Liver (tissue), 9 donors: ENCODE results near the gene MTRF1. TPM values are rescaled to one million over a fixed set of nuclear protein-coding genes. Genes with fewer than 3 reads are reported as not detected.

Experiments used
- DNase-seq: peaks from one replicate; pipeline ENCODE4 v3.0.0-alpha.2; 2017; ENCODE audit warnings: low spot score
- H3K27ac ChIP-seq, 2 donors: one replicate each; pipeline ENCODE4 v1.7.0; 2013; ENCODE audit warnings: inconsistent platforms in 2 of 2, low read length in 2 of 2, control low read depth in 1 of 2, low read depth in 1 of 2, mild to moderate bottlenecking in 1 of 2
- H3K27me3 ChIP-seq, 4 donors: one replicate each; pipeline versions ENCODE4 v1.6.1 to v1.7.0; 2013; ENCODE audit warnings: low read length in 3 of 4, inconsistent platforms in 1 of 4, mild to moderate bottlenecking in 1 of 4, moderate library complexity in 1 of 4; ENCODE audit not compliant: control insufficient read depth in 4 of 4, insufficient read depth in 4 of 4
- H3K36me3 ChIP-seq, 4 donors: one replicate each; pipeline versions ENCODE4 v1.6.1 to v1.7.0; 2013; ENCODE audit warnings: low read length in 3 of 4, mild to moderate bottlenecking in 3 of 4, low read depth in 1 of 4, moderate library complexity in 1 of 4; ENCODE audit not compliant: control insufficient read depth in 4 of 4, insufficient read depth in 3 of 4
- H3K4me1 ChIP-seq, 4 donors: one replicate each; pipeline versions ENCODE4 v1.6.1 to v1.7.0; 2013; ENCODE audit warnings: low read length in 3 of 4, mild to moderate bottlenecking in 3 of 4, moderate library complexity in 1 of 4; ENCODE audit not compliant: control insufficient read depth in 4 of 4, insufficient read depth in 4 of 4
- H3K4me3 ChIP-seq, 3 donors: one replicate each; pipeline versions ENCODE4 v1.6.1 to v1.7.0; 2013; ENCODE audit warnings: low read length in 3 of 3, control low read depth in 1 of 3, low read depth in 1 of 3, mild to moderate bottlenecking in 1 of 3
- H3K9ac ChIP-seq, 2 donors: one replicate each; pipeline ENCODE4 v1.7.0; 2013; ENCODE audit warnings: low read length in 2 of 2, mild to moderate bottlenecking in 2 of 2, moderate library complexity in 2 of 2, control low read depth in 1 of 2, low read depth in 1 of 2
- H3K9me3 ChIP-seq, 4 donors: one replicate each; pipeline versions ENCODE4 v1.6.1 to v1.7.0; 2013; ENCODE audit warnings: low read length in 3 of 4; ENCODE audit not compliant: control insufficient read depth in 4 of 4
- ATF3 ChIP-seq: IDR thresholded peaks from 2 replicates; pipeline ENCODE4 v1.6.1; 2016; ENCODE audit warnings: antibody characterized with exemption
- EGR1 ChIP-seq, 2 donors: IDR thresholded peaks; 2 replicates each; pipeline ENCODE4 v1.6.1; 2016 to 2018; ENCODE audit warnings: antibody characterized with exemption in 2 of 2, low read depth in 2 of 2
- FOXA1 ChIP-seq: IDR thresholded peaks from 2 replicates; pipeline ENCODE4 v1.6.1; 2016; ENCODE audit warnings: antibody characterized with exemption
- GABPA ChIP-seq, 2 donors: IDR thresholded peaks in 1 of 2; conservative IDR thresholded peaks in 1 of 2; 2 replicates each; pipeline ENCODE4 v1.6.1; 2016; ENCODE audit warnings: antibody characterized with exemption in 2 of 2, mild to moderate bottlenecking in 1 of 2, moderate library complexity in 1 of 2
- HNF4G ChIP-seq: IDR thresholded peaks from 2 replicates; pipeline ENCODE4 v1.6.1; 2016; ENCODE audit warnings: antibody characterized with exemption
- JUND ChIP-seq, 2 donors: IDR thresholded peaks; 2 replicates each; pipeline ENCODE4 v1.6.1; 2016; ENCODE audit warnings: antibody characterized with exemption in 2 of 2
- MAX ChIP-seq: IDR thresholded peaks from 2 replicates; pipeline ENCODE4 v1.6.1; 2016; ENCODE audit warnings: antibody characterized with exemption
- NR2F2 ChIP-seq: IDR thresholded peaks from 2 replicates; pipeline ENCODE4 v1.6.1; 2016; ENCODE audit warnings: antibody characterized with exemption
- RAD21 ChIP-seq, 2 donors: IDR thresholded peaks; 2 replicates each; pipeline ENCODE4 v1.6.1; 2016; ENCODE audit warnings: antibody characterized with exemption in 2 of 2, mild to moderate bottlenecking in 2 of 2
- RXRA ChIP-seq, 2 donors: IDR thresholded peaks; 2 replicates each; pipeline ENCODE4 v1.6.1; 2017 to 2018; ENCODE audit warnings: antibody characterized with exemption in 2 of 2, mild to moderate bottlenecking in 1 of 2
- SP1 ChIP-seq: IDR thresholded peaks from 2 replicates; pipeline ENCODE4 v1.6.1; 2018; ENCODE audit warnings: antibody characterized with exemption, mild to moderate bottlenecking
- WGBS: extraction: QIAGEN DNeasy Blood & Tissue Kit; methylation state at CpG from one replicate; pipeline ENCODE4 v1.1.7; 2013; 5-methylcytosine and 5-hydroxymethylcytosine counted together
- polyA plus RNA-seq, 2 donors: library from polyadenylated mRNA; stranded (reverse) in 1 of 2; unstranded in 1 of 2; fragments of 200-250 nt in 1 of 2; fragments of >200 nt in 1 of 2; fragmentation: Nextera tagmentation in 1 of 2; extraction: Ambion mirVana in 1 of 2; gene quantifications; one replicate each; pipeline versions ENCODE4 v1.2.1 to v1.2.3, GENCODE V29; 2013 to 2015
- total RNA-seq, 2 donors: library from RNA; depleted of rRNA; stranded (reverse); fragments of >200 nt; gene quantifications; one replicate each; pipeline ENCODE4 v1.2.3, GENCODE V29; 2014
- TF ChIP-seq, protein P1 (sequence below): fragments of 150-350 bp; IDR thresholded peaks from 2 replicates; pipeline ENCODE4 v1.5.1; 2017; ENCODE audit warnings: improper control_type of control experiment, low read depth, low read length; ENCODE audit not compliant: missing input control
- TF ChIP-seq, protein P2 (sequence below): IDR thresholded peaks from 2 replicates; pipeline ENCODE4 v1.6.1; 2016; ENCODE audit warnings: antibody characterized with exemption, mild to moderate bottlenecking
- TF ChIP-seq, protein P3 (sequence below): IDR thresholded peaks from 2 replicates; pipeline ENCODE4 v1.6.1; 2016; ENCODE audit warnings: antibody characterized with exemption
- donor health status: healthy.
- donor health status: healthy.
- donor health status: healthy.
- donor health status: healthy.
- donor health status: healthy.

MTRF1 gene
- total and polyA plus RNA-seq, 4 donors, result 4.9 to 11.0 (median 9.9) TPM

DNA sequence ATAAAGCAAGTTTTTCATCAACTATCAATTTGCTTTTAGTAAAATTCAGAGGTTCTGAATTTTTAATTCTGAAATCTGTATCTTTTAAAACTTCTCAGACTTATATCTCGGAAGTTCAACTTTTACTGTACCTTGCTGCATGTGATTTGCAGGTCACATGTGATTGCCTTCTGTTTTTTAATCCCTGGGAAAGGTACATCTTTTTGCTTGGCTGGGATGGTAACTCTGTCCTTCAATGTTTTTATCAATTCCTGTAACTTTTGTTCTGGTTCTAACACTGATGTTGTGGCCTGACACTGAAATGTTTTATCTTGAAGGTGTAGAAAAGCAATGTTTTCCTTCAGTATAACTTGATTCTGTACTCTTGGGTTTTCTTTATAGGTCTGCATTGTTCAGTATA, 31.5 kb upstream of the MTRF1 start:
- no peak for DNase-seq
- TF ChIP-seq HNF4G (no peak), NR2F2 (no peak), RAD21 (IDR thresholded peaks at IDR 0.05) (no peak), SP1 (no peak), EGR1 (IDR thresholded peaks at IDR 0.05; ENCODE audit: low read depth in 2 of 2) (no peak), GABPA (IDR thresholded peaks at IDR 0.05 in 1 of 2, conservative IDR thresholded peaks at IDR 0.05 in 1 of 2) (no peak)
- TF ChIP-seq, protein P1, sequence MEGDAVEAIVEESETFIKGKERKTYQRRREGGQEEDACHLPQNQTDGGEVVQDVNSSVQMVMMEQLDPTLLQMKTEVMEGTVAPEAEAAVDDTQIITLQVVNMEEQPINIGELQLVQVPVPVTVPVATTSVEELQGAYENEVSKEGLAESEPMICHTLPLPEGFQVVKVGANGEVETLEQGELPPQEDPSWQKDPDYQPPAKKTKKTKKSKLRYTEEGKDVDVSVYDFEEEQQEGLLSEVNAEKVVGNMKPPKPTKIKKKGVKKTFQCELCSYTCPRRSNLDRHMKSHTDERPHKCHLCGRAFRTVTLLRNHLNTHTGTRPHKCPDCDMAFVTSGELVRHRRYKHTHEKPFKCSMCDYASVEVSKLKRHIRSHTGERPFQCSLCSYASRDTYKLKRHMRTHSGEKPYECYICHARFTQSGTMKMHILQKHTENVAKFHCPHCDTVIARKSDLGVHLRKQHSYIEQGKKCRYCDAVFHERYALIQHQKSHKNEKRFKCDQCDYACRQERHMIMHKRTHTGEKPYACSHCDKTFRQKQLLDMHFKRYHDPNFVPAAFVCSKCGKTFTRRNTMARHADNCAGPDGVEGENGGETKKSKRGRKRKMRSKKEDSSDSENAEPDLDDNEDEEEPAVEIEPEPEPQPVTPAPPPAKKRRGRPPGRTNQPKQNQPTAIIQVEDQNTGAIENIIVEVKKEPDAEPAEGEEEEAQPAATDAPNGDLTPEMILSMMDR, result no peak
- Histone ChIP-seq H3K27ac (no peak overlapping the region), H3K27me3 (no peaks in the 10 kb centered on the region), H3K4me3 (no peak overlapping the region), H3K4me1 (no peaks in the 10 kb centered on the region), H3K36me3 (no peaks in the 10 kb centered on the region), H3K9me3 (no peaks in the 10 kb centered on the region), H3K9ac (no peak overlapping the region)
- 99% methylated on average over 1 of the region's 1 CpG for WGBS

DNA sequence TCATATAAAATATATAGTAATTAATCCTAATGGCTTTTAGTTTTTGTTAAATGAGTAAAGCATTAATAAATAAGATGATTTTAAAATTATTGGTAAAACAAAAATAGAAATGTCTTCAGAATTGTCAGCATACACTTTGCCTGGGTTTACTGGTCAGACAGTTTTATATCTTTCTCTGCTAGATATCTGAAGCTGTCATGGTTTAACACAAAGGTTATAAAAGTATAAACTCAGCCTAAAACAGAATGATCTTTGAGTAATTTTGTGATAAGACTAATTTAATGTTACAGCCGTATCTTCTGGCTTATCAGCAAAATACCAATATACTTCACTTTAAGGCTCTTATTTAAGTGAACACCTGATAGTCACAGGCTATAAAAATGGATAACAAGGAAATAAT, 29.9 kb upstream of the MTRF1 start:
- H3K4me3 ChIP-seq, result no peak overlapping the region
- no peak overlapping the region for H3K27ac ChIP-seq
- WGBS, result 88% methylated on average over 1 of the region's 1 CpG
- H3K4me1 ChIP-seq, result no peaks in the 10 kb centered on the region
- no peak for TF ChIP-seq GABPA (IDR thresholded peaks at IDR 0.05 in 1 of 2, conservative IDR thresholded peaks at IDR 0.05 in 1 of 2)
- no peak for TF ChIP-seq ATF3
- no peak for TF ChIP-seq HNF4G
- TF ChIP-seq RXRA (IDR thresholded peaks at IDR 0.05), result no peak
- no peaks in the 10 kb centered on the region for H3K36me3 ChIP-seq
- H3K9me3 ChIP-seq, result no peaks in the 10 kb centered on the region
- H3K27me3 ChIP-seq, result no peaks in the 10 kb centered on the region
- DNase-seq, result no peak
- no peak overlapping the region for H3K9ac ChIP-seq

GRCh38 chr13:41291246-41291645, 27.9 kb upstream of the MTRF1 start:
- no peaks in the 10 kb centered on the region for H3K36me3 ChIP-seq

More at GRCh38 chr13:41291246-41291645, 27.9 kb upstream of the MTRF1 start:
- no peaks in the 10 kb centered on the region for H3K4me1 ChIP-seq
- H3K27me3 ChIP-seq, result no peaks in the 10 kb centered on the region
- H3K27ac ChIP-seq, result no peak overlapping the region
- H3K4me3 ChIP-seq, result no peak overlapping the region
- DNase-seq, result no peak
- TF ChIP-seq RXRA (IDR thresholded peaks at IDR 0.05) (no peak), FOXA1 (no peak), MAX (no peak), JUND (IDR thresholded peaks at IDR 0.05) (no peak)
- TF ChIP-seq, protein P2, sequence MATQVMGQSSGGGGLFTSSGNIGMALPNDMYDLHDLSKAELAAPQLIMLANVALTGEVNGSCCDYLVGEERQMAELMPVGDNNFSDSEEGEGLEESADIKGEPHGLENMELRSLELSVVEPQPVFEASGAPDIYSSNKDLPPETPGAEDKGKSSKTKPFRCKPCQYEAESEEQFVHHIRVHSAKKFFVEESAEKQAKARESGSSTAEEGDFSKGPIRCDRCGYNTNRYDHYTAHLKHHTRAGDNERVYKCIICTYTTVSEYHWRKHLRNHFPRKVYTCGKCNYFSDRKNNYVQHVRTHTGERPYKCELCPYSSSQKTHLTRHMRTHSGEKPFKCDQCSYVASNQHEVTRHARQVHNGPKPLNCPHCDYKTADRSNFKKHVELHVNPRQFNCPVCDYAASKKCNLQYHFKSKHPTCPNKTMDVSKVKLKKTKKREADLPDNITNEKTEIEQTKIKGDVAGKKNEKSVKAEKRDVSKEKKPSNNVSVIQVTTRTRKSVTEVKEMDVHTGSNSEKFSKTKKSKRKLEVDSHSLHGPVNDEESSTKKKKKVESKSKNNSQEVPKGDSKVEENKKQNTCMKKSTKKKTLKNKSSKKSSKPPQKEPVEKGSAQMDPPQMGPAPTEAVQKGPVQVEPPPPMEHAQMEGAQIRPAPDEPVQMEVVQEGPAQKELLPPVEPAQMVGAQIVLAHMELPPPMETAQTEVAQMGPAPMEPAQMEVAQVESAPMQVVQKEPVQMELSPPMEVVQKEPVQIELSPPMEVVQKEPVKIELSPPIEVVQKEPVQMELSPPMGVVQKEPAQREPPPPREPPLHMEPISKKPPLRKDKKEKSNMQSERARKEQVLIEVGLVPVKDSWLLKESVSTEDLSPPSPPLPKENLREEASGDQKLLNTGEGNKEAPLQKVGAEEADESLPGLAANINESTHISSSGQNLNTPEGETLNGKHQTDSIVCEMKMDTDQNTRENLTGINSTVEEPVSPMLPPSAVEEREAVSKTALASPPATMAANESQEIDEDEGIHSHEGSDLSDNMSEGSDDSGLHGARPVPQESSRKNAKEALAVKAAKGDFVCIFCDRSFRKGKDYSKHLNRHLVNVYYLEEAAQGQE, result no peak
- TF ChIP-seq, protein P3, sequence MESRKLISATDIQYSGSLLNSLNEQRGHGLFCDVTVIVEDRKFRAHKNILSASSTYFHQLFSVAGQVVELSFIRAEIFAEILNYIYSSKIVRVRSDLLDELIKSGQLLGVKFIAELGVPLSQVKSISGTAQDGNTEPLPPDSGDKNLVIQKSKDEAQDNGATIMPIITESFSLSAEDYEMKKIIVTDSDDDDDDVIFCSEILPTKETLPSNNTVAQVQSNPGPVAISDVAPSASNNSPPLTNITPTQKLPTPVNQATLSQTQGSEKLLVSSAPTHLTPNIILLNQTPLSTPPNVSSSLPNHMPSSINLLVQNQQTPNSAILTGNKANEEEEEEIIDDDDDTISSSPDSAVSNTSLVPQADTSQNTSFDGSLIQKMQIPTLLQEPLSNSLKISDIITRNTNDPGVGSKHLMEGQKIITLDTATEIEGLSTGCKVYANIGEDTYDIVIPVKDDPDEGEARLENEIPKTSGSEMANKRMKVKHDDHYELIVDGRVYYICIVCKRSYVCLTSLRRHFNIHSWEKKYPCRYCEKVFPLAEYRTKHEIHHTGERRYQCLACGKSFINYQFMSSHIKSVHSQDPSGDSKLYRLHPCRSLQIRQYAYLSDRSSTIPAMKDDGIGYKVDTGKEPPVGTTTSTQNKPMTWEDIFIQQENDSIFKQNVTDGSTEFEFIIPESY, result no peak
- TF ChIP-seq, protein P1, result no peak
- 95% methylated on average over 7 of the region's 7 CpGs for WGBS
- H3K9me3 ChIP-seq, result no peaks in the 10 kb centered on the region
- H3K9ac ChIP-seq, result no peak overlapping the region
